GM20431 (cell line): ENCODE measurements around the gene ST14.

Experiments
- in situ Hi-C: fragments of 300-500 bp; cut with MseI, MboI; formaldehyde crosslinking; loops from one replicate; pipeline ENCODE4 v1.15.0; 2020; ENCODE audit warnings: low sequenced_read_pairs; ENCODE audit not compliant: unreplicated experiment

ST14 gene

DNA sequence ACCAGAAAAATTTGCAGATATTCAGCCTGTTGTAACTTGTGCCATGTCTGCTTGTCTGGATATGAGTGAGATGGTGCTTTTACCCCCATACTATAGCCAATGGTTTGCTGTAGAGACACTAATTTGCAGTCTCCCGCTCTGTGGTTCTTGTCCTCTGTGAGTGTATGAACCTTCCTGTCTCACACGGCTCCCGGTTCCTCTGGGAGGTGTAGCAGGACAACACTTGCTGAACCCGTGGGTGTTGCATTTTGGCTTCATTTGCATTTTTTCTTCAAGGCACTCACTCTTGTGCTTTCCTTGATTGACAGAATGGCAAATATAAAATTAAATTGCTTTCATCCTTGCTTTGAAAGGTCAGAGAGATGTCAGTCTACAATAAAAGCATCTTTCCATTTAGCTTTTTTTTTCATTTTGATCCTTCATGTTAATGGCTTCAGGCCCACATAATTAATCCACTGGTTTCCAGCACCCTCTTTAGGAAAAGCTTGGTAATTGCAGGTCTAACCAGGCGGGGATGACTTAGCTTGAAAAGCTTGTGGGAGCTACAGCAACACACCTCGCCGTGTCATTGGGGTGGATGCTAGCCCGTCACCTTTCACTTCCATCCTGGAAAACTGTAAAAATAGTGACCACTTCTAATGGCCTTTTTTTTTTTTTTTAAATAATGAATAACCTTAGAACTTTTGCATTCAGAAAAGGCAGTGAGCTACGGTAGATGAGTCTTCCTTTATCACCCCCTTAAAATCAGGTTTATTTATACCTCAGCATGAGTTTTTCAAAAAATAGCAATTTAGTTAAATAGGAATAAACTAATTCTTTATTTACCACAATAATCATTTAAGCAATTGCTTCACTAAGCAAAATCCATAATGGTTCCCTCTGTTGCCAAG is 27.4 kb upstream of the ST14 start:
- in situ Hi-C loops, result loop anchor here (10.0 kb wide), 1 partner anchor 217 kb away; no protein-coding TSS in a partner anchor

- in situ Hi-C loops, result loop anchor here (10.0 kb wide), 1 partner anchor 219 kb away; no protein-coding TSS in a partner anchor
Measured at GRCh38 chr11:130133716-130134115, 25.9 kb upstream of the ST14 start.

DNA sequence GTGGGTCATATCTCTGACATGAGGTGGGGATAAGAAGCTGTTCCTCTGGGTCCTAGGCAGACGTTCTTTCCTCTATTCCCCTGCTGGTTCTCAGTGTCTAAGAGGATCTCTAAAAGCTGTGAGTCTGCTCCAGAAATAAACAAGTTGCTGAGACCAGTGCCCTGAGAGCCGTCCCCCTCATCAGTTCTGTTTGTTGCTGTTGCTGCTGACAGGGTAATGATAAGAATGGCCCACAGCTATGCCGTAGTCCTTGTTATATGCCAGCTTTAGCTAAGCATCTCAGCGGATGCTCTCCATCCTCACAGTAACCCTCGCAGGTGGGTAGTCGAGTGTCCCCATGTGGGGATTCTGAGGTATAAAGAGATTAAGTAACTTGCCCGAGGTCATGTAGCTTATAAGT is 23.5 kb upstream of the ST14 start:
- in situ Hi-C loops, result loop anchor here (10.0 kb wide), 1 partner anchor 221 kb away; no protein-coding TSS in a partner anchor

DNA sequence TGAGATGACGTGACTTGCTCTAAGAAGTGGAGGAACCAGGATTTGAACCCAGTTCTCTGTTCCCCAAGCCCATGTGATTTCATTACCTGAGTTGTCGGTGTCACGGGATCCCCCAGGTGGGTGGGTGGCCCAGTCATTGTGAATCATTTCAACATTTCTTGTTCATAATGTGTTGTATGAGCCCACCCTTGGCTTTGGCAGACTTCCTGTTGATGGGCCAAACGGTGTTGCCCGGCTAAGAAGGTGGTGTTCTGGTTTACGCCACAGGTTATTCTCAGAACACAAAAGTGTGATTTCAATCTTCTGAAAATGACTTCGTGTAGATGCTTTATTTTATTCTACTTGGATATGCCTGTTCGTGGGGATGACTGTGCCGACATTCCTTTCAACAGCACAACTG is 21.6 kb upstream of the ST14 start:
- in situ Hi-C loops, result loop anchor here (10.0 kb wide), 1 partner anchor 223 kb away; no protein-coding TSS in a partner anchor

GRCh38 chr11:130139401-130139800 is 20.2 kb upstream of the ST14 start:
- in situ Hi-C loops, result loop anchor here (10.0 kb wide), 1 partner anchor 225 kb away; no protein-coding TSS in a partner anchor

DNA sequence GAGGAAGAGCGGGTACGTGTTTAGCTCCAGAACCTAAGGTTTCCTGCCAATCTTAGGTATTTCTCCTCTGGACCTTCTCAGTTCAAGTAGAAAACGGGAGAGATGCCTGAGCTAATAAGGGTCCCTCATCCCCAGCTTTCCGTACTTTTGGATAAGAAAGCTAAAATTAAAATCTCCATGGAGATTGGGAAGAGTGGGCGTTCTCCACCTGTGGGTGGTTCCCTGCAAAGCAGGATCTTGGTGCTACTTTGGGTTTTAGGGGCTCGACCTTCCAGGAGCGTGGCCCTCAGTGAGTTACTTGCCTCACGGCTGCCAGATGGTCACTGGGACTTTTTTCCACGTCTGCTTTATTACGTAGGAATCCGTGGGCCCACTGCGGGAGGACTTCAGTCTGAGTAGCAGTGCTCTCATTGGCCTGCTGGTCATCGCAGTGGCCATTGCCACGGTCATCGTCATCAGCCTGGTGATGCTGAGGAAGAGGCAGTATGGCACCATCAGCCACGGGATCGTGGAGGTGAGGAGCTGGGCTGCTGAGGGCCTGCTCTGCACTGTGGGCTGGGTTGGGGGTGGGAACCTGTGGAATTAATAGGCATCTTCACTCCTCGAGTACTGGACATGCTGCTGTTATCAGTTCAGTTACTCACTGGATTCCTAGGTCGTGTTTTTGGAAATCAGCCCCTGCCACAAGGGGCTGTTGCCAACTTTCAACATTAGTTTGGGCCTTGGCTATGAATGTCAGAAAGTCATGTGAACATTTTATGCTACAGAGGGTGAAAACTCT is 17.8 kb upstream of the ST14 start:
- in situ Hi-C loops, result no loop called here

GRCh38 chr11:130144141-130144540 is 15.4 kb upstream of the ST14 start:
- in situ Hi-C loops, result no loop called here

DNA sequence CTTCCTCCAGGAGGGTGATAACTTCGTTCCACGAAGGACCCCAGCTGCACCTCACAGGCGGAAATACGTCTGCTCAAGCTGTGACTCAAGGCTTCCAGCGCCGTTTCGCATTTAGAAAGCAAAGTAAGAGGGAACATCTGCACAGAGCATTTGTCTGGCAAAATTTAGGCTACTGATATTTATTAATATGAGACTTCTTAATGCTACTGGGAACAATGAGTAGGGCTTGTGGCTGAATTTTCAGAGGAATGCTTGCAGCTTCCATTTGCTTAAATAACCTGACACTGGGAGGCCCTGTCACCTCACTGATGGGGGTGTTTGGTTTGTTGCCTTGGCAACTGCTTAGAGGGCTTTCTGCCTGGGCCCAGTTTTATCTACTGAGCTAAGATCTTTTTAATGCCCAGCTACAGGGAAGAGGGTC is 14.7 kb upstream of the ST14 start:
- in situ Hi-C loops, result no loop called here

GRCh38 chr11:130145311-130145812 is 14.2 kb upstream of the ST14 start:
- in situ Hi-C loops, result no loop called here

GRCh38 chr11:130145975-130146776 is 13.4 kb upstream of the ST14 start:
- in situ Hi-C loops, result no loop called here

DNA sequence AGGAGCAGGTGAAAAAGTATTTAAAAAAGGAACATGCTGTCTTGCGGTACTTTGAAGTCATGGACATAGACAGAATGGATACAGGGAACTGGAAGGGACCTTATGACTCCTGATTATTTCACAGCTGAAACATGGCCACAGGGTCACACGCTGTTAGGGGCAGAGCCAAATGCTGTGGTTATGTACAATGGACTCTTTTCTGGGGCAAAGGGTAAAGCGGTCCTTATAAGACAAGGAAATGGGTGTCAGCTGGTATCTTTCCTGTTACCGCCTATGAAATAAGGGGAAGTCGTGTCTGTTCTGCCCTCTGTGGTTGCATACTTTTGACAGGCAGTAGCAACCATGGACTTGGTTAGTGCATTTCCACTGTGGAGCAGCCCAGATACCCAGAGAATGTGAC is 12.8 kb upstream of the ST14 start:
- in situ Hi-C loops, result no loop called here

- in situ Hi-C loops, result no loop called here
Measured at GRCh38 chr11:130148796-130149326, 10.7 kb upstream of the ST14 start.

DNA sequence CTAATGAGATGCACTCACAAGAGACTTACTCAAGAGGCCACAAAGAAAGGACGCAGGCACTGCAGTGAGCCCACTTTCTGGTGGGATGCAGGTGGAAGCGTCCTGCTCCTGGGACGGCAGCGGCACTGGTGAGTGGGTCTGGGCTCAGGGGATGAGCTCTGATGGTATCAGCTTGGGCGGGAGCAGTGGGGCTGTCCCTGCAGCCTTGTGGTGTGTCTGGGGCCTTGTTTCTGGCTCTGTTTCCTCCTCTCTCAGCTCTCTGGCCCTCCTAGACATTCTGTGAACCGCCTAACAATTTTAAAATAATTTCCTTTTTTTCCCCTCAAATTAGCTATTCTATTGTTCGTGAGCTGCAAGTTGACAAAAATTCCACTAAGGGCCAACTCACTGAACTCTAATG is 8.8 kb upstream of the ST14 start:
- in situ Hi-C loops, result no loop called here

DNA sequence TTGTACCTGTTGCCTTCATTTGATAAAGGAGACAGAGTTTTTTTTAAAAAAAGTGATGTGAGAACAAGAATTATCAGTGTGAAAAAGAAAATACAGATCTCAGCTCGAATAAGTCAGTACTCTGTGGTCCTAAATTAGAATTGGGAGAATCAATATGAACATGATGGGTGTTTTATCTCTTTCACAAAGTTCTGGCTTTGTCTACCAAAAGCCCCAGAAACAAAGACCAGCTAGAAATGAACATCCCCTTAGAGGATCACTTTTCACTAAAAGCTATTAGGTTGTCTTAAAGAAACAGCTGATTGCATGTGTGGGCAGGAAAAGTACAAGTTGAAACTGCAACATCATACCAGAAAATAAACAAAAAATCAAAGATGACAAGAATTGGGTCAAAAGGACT is 8.4 kb upstream of the ST14 start:
- in situ Hi-C loops, result no loop called here

GRCh38 chr11:130156108-130157022 is 3.2 kb upstream of the ST14 start:
- in situ Hi-C loops, result no loop called here

GRCh38 chr11:130157101-130157500 is 2.5 kb upstream of the ST14 start:
- in situ Hi-C loops, result no loop called here

GRCh38 chr11:130157840-130158239 is 1.7 kb upstream of the ST14 start:
- in situ Hi-C loops, result no loop called here

DNA sequence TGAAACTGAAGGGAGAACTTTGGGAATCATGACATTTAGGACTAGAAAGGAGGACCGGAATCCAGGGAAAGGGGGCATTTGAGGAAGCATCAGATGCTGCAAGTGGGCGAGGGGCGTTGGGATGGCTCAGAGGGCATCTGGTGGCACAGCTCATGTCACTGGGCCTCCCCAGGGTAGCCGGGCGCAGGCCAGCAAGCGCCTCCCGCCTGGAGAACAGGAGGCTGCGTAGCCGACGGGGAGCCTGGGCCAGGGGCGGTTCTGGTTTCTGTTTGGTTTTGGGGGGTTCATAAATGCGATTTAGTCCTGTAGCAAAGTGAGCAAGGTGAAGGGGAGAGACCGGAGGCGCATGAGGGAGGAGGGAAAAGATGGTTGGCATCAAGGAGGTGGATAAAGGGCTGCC is 443 bp upstream of the ST14 start:
- in situ Hi-C loops, result no loop called here
